GM12892 (cell line): ENCODE data around the gene PRR27.

Experiments
- POLR2A ChIP-seq: IDR thresholded peaks from 2 replicates; pipeline ENCODE4 v1.6.1; 2011; ENCODE audit warnings: low read depth, low read length, control low read depth
- POLR2AphosphoS5 ChIP-seq: IDR thresholded peaks from 2 replicates; pipeline ENCODE4 v1.6.1; 2011; ENCODE audit warnings: low read depth, low read length, control low read depth
- TAF1 ChIP-seq: IDR thresholded peaks from 2 replicates; pipeline ENCODE4 v1.6.1; 2011; ENCODE audit warnings: low read depth, mild to moderate bottlenecking, control low read depth, low read length, borderline replicate concordance

DNA sequence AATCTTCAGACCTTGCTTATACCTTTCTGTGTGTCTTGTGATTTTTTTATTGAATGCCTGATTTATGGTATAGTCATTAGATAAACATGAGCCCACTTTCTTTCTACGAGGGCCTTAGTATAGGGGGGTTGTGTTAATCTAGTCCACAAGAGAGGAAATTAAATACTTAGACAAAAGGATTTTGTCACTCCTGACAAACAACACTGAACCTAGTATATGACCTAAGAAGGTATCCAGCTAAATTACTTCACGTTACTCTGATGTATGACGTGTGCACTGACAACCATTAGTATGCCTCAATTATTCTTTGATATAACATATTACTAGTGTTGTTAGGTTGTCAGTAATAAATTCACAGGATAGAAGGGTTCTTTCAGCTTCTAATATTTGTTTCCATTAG is 2.8 kb upstream of the PRR27 start:
- TF ChIP-seq TAF1 = no peak
- no peak for TF ChIP-seq POLR2AphosphoS5
- TF ChIP-seq POLR2A = no peak
